Amniotic epithelial cell (primary cell): ENCODE measurements around the gene SEC23IP.
"Not testable (repeated sequence)": the region's sequence is repeated elsewhere in the genome, so short reads cannot be mapped to it uniquely, and the experiment has no call there.

Source experiments
- DNase-seq: peaks from one replicate; pipeline ENCODE4 v3.0.0-alpha.2; 2010; ENCODE audit warnings: low read depth

The SEC23IP gene

DNA sequence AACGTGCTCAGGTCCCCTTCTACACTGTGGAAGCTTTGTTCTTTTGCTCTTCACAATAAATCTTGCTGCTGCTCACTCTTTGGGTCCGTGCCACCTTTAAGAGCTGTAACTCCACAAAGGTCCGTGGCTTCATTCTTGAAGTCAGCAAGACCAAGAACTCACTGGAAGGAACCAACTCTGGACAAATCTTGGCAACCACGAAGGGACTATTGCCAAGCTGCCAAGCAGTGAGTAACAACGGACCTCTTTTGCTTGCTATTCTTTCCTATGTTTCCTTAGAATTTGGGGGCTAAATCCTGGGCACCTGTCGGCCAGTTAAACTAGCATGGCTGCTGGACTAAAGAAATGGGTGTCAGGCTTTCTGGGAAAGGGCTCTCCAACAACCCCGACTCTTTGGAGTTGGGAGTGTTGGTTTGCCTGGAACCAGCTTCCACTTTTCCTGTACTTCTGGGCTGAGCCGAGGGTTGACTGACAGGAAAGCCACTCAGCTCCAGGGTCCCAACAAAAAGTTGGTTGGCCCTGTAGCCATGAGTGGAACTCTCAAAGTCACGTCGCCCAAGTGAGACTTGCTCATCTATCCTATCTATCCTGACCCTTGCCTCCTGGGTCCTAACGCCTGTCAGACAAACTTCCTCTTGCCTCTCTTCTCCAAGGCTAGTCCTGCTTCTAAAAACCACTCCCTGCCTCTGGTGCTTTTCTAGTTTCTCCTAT is 8.5 kb upstream of the SEC23IP start:
- DNase-seq, result not testable (repeated sequence)

GRCh38 chr10:119886070-119886469 is 6.5 kb upstream of the SEC23IP start:
- DNase-seq, result not testable (repeated sequence)

GRCh38 chr10:119888715-119889114 is 3.8 kb upstream of the SEC23IP start:
- DNase-seq, result not testable (repeated sequence)

DNA sequence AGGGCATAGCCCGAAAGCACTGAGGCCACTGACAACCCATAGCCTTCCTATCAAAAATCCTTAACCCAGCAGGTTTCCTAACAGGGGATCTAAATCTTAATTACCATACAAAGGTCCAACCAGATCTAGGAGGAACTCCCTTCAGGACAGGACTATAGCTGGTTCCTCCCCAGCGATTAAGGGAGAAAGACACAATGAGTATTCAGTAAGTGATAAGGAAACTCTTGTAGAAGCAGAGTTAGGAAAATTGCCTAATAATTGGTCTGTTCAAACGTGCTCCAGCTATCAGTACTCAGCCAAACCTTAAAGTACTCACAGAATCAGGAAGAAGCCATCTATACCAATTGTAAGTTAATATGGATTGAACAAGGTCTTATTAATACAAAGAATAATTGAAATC is 3.3 kb upstream of the SEC23IP start:
- not testable (repeated sequence) for DNase-seq

GRCh38 chr10:119890307-119890706 is 2.2 kb upstream of the SEC23IP start:
- DNase-seq, result not testable (repeated sequence)

DNA sequence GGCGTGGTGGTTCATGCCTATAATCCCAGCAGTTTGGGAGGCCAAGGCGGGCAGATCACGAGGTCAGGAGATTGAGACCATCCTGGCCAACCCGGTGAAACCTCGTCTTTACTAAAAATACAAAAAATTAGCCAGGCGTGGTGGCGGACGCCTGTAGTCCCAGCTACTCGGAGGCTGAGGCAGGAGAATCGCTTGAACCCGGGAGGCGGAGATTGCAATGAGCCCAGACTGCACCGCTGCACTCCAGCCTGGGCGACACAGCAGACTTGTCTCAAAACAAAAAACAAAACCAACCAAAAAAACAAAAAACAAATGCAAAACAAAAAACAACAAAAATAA is 712 bp upstream of the SEC23IP start:
- DNase-seq, result not testable (repeated sequence)

DNA sequence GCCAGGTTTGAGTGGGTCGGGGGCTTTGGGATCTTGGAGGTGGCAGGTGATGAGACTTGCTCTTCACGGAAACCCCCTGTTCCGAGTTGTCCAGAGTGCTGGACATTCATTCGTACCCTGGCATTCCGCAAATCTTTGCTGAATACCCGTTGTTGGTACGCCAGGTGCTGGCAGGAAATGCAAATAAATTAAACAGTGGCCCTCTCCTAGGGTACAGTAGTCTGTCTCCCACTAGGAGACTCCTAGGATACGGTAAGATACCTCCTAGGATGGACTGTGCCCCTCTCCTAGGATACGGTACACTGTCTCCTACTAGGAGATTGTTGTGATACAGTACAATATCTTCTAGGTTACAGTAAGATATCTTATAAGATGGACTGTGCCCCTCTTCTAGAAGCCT is 544 bp downstream of the SEC23IP start:
- DNase-seq, result no peak

- DNase-seq, result no peak
Measured at GRCh38 chr10:119893845-119894427, 1.4 kb downstream of the SEC23IP start.

DNA sequence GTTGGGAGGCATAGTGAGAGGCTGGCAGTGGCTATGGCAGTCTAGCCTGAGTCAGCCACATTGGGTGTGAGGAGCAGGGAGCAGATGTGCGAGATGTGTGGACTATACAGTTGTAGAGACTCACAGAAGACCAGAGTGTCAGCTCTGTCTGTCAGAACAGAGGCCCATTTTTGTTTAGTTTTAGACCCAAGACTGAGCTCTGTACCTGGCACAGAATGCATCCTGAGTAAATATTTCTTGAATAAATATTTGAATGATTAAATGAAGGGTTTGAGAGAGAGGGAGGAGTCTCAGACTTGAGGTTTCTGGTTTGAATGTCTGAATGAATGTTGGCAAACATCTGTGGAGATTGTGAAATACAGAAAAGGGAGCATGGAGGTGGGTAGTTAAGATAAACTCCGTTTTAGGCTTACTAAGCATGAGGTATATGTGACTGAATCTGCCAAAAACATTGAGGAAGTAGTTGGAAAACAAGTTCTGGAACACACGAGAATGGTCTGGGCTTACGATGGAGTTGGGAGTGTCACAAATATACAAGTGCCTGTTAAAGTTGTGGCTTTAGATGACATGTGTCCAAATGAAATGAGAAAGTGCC is 3.6 kb downstream of the SEC23IP start:
- peak; percentile 95 for DNase-seq

GRCh38 chr10:119896937-119897770 is 4.6 kb downstream of the SEC23IP start:
- peak; percentile 32 for DNase-seq

GRCh38 chr10:119898577-119898976 is 6.0 kb downstream of the SEC23IP start:
- DNase-seq, result no peak

DNA sequence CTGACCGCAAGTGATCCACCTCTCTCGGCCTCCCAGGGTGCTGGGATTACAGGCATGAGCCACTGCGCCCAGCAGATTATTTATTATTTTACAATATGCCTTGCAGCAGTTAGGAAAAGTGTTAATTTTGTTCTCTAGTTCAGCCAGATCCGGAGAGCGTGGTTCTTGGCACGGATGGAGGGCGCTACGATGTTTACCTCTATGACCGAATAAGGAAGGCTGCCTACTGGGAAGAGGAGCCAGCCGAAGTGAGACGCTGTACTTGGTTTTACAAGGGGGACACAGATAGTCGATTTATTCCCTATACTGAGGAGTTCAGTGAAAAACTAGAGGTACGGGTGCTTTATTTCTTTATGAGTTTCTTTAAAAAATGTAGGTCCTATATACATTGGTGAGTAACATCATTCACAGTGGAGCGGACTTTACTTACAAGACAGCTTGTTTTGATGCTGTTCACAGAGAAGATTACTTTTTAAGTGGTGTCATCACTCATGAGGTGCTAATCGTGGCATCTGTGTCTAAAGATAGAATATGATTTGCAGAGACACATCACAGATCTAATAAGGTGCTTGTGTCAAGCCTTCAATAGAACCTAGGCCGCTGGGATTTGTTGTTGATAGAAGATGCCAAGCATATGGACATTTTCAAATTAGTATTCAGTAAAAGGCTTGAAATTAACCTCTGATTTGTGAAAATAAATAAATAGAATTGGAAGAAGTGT is 11.6 kb downstream of the SEC23IP start:
- DNase-seq, result no peak

- not testable (repeated sequence) for DNase-seq
Measured at GRCh38 chr10:119907695-119908094, 15.2 kb downstream of the SEC23IP start.

DNA sequence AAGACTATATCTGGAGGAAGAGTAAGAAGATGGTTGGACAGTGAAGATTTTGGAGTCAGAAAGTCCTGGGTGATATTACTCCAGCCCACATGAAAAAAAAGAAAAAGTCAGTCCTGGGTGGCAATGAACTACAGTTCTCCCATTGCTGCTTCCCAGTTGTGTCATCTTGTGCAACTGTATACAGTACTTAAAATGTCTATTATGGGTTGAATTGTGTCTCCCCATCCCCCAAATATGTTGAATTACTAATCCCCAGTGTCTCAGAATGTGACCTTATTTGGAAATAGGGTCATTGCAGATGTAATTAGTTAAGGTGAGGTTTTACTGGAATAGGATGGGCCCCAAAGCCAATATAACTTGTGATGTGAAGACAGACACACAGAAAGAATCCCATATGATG is 15.6 kb downstream of the SEC23IP start:
- DNase-seq, result peak; percentile 13

DNA sequence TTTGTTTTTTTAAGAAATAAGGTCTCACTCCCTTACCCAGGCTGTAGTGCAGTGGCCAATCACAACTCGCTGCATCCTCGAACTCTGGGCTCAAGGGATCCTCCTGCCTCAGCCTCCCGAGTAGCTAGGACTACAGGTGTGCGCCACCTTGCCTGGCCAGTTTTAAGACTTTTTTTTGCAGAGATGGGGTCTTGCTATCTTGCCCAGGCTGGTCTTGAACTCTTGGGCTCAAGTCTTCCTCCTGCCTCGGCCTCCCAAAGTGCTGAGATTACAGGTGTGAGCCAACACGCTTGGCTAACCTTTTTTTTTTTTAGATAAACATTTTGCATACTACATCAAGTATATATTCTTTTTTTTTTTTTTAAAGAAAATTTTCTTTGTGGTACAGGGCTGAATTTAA is 18.2 kb downstream of the SEC23IP start:
- no peak for DNase-seq

- DNase-seq, result peak; percentile 14
Measured at GRCh38 chr10:119917777-119918176, 25.2 kb downstream of the SEC23IP start.

GRCh38 chr10:119919271-119919670 is 26.7 kb downstream of the SEC23IP start:
- no peak for DNase-seq

- no peak for DNase-seq
Measured at GRCh38 chr10:119919826-119920225, 27.3 kb downstream of the SEC23IP start.

DNA sequence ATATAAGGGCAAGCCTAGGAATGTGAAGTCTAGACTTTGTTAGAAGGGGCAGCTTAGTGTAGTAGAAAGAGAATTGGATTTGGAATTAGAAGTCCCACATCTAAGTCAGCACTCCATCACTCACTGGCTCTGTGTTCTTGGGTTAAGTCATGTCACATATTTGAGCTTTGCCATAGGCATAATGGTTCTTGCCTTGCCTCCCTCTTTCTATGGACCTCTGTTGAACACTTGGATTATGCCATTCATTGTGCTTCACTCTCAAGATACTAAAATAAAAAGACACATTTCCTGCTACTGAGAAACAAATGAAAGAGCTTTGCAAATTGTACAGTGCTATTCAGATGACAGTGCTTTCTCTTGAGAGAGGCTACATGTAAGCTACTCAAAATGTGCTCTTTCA is 35.9 kb downstream of the SEC23IP start:
- no peak for DNase-seq

GRCh38 chr10:119931871-119932270 is 39.3 kb downstream of the SEC23IP start:
- DNase-seq, result no peak

DNA sequence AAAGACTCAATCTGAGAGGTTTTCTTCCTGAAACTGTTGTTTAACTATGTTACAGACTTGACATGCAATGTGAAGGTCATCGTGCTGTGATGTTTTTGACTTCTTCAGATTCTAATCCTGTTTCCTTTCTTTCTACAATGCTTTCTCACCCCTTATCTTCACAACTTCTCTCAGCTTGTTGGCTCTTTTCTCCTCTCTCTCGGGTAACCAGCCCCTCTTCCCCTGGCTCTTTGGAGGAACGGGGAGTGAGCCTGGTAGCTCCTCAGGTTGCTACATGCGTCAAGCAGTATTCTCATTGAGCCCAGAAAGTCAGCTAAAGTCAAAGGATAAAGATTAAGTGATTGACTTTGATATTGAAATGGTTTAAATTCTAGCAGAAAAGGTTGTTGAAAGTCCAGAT is 40.1 kb downstream of the SEC23IP start:
- DNase-seq, result no peak

- DNase-seq, result peak; percentile 15
Measured at GRCh38 chr10:119933179-119933578, 40.6 kb downstream of the SEC23IP start.
